Lung (tissue), 12 donors: ENCODE results near the gene RREB1. TPM values are rescaled to one million over a fixed set of nuclear protein-coding genes. Genes with fewer than 3 reads are reported as not detected.
A peak's percentile ranks its signal among the peaks of the same experiment; 100 is the strongest.

Experiments used
- ATAC-seq: fragments of 200-7000 bp; cut with Tn5 transposase; one replicate; pipeline ENCODE4 v1.9.1; 2020; ENCODE audit warnings: moderate number of reproducible peaks; ENCODE audit not compliant: insufficient read depth, low FRiP score
- DNase-seq, 3 donors: peaks; one replicate each; pipeline ENCODE4 v3.0.0-alpha.2; 2013 to 2017
- H3K27ac ChIP-seq, 2 donors: one replicate each; pipeline ENCODE4 v1.5.1; 2013; ENCODE audit warnings: mild to moderate bottlenecking in 2 of 2, moderate library complexity in 2 of 2, control low read depth in 1 of 2, inconsistent platforms in 1 of 2, low read depth in 1 of 2, low read length in 1 of 2
- H3K27me3 ChIP-seq, 3 donors: one replicate each; pipeline ENCODE4 v1.5.1; 2013; ENCODE audit warnings: low read length in 2 of 3; ENCODE audit not compliant: control insufficient read depth in 3 of 3, insufficient read depth in 3 of 3
- H3K36me3 ChIP-seq, 4 donors: one replicate each; pipeline ENCODE4 v1.5.1; 2013; ENCODE audit warnings: low read length in 4 of 4, mild to moderate bottlenecking in 1 of 4, moderate library complexity in 1 of 4; ENCODE audit not compliant: control insufficient read depth in 4 of 4, insufficient read depth in 4 of 4
- H3K4me1 ChIP-seq, 5 donors: one replicate each; pipeline ENCODE4 v1.5.1; 2013; ENCODE audit warnings: low read length in 5 of 5, mild to moderate bottlenecking in 2 of 5, moderate library complexity in 1 of 5; ENCODE audit not compliant: control insufficient read depth in 5 of 5, insufficient read depth in 5 of 5
- H3K4me3 ChIP-seq: one replicate; pipeline ENCODE4 v1.5.1; 2013; ENCODE audit warnings: mild to moderate bottlenecking, control low read depth, moderate library complexity
- H3K9ac ChIP-seq, 2 donors: one replicate each; pipeline ENCODE4 v1.5.1; 2013; ENCODE audit warnings: low read length in 2 of 2, control low read depth in 1 of 2; ENCODE audit not compliant: insufficient read depth in 1 of 2
- H3K9me3 ChIP-seq, 4 donors: one replicate each; pipeline ENCODE4 v1.5.1; 2013; ENCODE audit warnings: low read length in 3 of 4, mild to moderate bottlenecking in 1 of 4, moderate library complexity in 1 of 4; ENCODE audit not compliant: control insufficient read depth in 4 of 4, insufficient read depth in 3 of 4
- WGBS, 2 donors: extraction: QIAGEN DNeasy Blood & Tissue Kit; methylation state at CpG; one replicate each; pipeline ENCODE4 v1.1.7; 2013; 5-methylcytosine and 5-hydroxymethylcytosine counted together
- polyA plus RNA-seq, 2 donors: library from polyadenylated mRNA; stranded (reverse); fragments of 200-250 nt; gene quantifications; one replicate each; pipeline ENCODE4 v1.2.1, GENCODE V29; 2013
- total RNA-seq, 2 donors: library from RNA; depleted of rRNA in 1 of 2; stranded (reverse); fragments of >200 nt in 1 of 2; gene quantifications; one replicate each; pipeline ENCODE4 v1.2.1, GENCODE V29; 2014 to 2021
- TF ChIP-seq, protein P1 (sequence below): IDR thresholded peaks from 2 replicates; pipeline ENCODE4 v1.5.1; 2012; ENCODE audit warnings: mild to moderate bottlenecking; ENCODE audit errors: control extremely low read depth, extremely low read depth
- donor health status: control.
- donor health status: control.
- donor health status: Bipolar disorder and iron deficiency.
- donor health status: healthy.
- donor health status: DM: yes; HTN: yes; CAD: no.

Gene RREB1
- total and polyA plus RNA-seq, 4 donors: 8.9 to 54.7 (median 31.1) TPM

DNA sequence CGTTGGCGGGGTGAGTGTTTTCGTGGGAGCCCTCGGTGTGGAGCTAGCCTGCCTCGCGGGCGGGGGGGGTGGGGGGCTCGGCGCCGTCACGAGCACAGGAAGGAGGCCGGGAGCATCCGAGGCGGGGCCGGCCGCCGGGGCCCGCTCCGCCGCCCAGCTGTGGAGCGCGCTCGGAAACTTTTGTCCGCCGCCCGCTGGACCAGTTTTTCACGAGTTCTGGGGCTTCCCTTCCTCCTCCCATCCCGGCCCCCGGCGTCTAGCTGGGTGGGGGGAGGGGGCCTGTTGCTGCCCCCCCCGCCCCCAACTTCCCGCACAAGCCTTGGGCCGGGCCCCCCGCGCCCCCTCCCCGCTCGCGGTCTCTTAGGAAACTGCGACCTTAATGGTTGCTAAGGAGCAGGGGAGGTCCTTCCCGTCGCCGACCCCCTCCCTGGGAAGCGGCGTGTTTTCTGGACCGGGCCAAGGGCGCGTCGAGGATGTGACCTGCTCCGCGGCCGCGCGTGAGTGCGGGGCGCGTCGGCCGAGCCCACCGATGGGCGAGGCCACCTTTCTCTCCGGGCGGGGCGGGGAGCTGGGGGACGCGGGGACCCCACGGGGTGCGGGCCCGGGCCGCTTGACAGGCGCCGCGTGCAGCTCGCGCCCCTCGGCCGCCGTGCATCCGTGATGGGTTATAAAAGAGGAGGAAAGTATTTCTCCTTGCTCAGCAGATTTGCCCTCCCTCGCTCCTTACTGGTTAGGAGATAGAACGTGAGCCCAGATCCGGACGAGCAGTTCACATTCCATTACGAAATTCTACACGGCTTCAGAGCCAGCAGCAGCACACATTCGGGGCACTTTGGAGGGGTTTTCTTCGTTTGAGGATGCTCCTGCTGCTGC, 1.4 kb downstream of the RREB1 start:
- WGBS, 2 donors: 1% methylated on average over 71 to 86 of the region's 86 CpGs
- Histone ChIP-seq H3K9me3 (no peaks in the 10 kb centered on the region), H3K4me3 (peak overlapping the region; percentile 84), H3K9ac (peak overlapping the region; percentile 37 to 53), H3K4me1 (peaks cover 3 to 34% (median 6%) of the 10 kb centered on the region in 5 donors), H3K27ac (peak overlapping the region; percentile 97 to 98), H3K36me3 (no peaks in the 10 kb centered on the region), H3K27me3 (no peaks in the 10 kb centered on the region)
- DNase-seq: peak; percentile 73 to 93 (median 87)
- ATAC-seq: peak; percentile 37
- TF ChIP-seq, protein P1, sequence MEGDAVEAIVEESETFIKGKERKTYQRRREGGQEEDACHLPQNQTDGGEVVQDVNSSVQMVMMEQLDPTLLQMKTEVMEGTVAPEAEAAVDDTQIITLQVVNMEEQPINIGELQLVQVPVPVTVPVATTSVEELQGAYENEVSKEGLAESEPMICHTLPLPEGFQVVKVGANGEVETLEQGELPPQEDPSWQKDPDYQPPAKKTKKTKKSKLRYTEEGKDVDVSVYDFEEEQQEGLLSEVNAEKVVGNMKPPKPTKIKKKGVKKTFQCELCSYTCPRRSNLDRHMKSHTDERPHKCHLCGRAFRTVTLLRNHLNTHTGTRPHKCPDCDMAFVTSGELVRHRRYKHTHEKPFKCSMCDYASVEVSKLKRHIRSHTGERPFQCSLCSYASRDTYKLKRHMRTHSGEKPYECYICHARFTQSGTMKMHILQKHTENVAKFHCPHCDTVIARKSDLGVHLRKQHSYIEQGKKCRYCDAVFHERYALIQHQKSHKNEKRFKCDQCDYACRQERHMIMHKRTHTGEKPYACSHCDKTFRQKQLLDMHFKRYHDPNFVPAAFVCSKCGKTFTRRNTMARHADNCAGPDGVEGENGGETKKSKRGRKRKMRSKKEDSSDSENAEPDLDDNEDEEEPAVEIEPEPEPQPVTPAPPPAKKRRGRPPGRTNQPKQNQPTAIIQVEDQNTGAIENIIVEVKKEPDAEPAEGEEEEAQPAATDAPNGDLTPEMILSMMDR: no peak

DNA sequence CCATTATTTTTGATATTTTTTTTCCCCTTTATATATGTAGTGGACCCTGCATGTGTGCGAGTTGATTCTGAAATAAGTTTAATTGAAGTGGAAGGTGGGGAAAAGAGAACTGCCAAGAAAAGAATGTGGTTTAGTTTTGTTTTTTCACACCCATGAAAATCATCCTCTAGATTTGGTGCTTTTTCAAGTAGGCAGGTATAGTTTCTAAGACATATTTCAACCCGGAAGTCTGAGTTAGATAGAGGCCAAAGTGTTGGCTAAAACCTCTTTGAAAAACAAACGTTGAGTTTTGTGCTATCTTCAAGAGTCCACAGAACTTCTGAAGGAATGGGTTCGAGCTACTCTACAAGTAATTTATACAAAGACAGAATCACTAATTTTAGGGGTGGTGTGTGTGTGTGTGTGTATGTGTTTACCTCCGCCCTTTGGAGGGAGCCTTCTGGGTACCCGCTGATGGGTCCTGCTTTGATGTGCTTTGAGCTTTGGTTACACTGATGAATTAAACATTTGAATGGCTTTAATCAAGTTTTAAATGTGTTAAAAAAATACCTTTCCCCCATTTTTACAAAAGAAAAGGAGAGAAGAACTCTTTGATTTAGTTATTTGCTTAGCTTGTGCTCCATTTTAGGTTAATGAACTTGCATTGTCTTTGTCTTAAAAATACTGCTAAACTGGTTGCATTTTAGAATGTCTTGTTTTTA, 2.5 kb downstream of the RREB1 start:
- no peak overlapping the region for H3K4me3 ChIP-seq
- peak overlapping the region in 1 of 2 donors; percentile 53 for H3K9ac ChIP-seq
- TF ChIP-seq, protein P1: no peak
- H3K36me3 ChIP-seq: no peaks in the 10 kb centered on the region
- no peaks in the 10 kb centered on the region for H3K9me3 ChIP-seq
- DNase-seq: no peak
- H3K4me1 ChIP-seq: peaks cover 4 to 45% (median 13%) of the 10 kb centered on the region in 5 donors
- WGBS, 2 donors: 51 to 62% methylated on average over 6 of the region's 6 CpGs
- H3K27me3 ChIP-seq: no peaks in the 10 kb centered on the region
- peak overlapping the region in 1 of 2 donors; percentile 98 for H3K27ac ChIP-seq
- ATAC-seq: no peak

DNA sequence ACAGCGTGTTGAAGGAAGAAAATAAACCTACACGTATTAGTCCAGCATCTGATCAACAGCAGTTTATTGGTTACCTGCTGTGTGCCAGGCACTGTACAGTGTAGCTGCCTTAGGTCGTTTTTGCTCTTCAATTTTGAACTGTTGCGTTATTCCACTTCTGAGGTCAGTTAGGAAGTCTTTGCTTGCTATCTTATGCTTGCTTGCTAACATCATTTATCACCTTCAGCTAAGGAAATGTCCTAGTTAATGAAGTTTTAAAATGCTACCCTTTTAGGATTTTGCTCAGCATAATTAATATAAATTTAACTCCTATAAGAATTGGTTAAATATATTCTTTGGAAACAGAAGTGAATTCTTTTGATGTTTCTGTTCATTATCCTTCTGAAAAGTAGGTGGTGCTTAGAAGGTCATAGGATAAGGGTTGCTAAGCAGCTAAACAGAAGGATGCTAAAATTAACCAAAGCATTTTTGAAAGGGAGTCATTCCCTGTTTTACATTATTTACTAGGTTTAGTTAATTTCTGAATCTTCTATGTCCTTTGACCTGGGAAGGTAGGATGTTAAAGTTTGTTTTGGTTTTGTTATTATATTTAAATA, 3.4 kb downstream of the RREB1 start:
- Histone ChIP-seq H3K36me3 (no peaks in the 10 kb centered on the region), H3K9me3 (no peaks in the 10 kb centered on the region), H3K27ac (peak overlapping the region in 1 of 2 donors; percentile 23), H3K4me3 (no peak overlapping the region), H3K27me3 (no peaks in the 10 kb centered on the region), H3K9ac (no peak overlapping the region), H3K4me1 (peaks cover 10 to 54% (median 23%) of the 10 kb centered on the region in 5 donors)
- DNase-seq: no peak
- WGBS, 2 donors: 63 to 72% methylated on average over 4 of the region's 4 CpGs
- no peak for ATAC-seq
- TF ChIP-seq, protein P1: no peak
